ENCODE measurements around the gene MAP6.
A peak's percentile ranks its signal among the peaks of the same experiment; 100 is the strongest.
"Not testable (repeated sequence)": the region's sequence is repeated elsewhere in the genome, so short reads cannot be mapped to it uniquely, and the experiment has no call there.

Gene MAP6

GRCh38 chr11:75691804-75692203 lies 23.0 kb upstream of the MAP6 start:
- Histone ChIP-seq H3K4me1 (ENCODE audit: control insufficient read depth, insufficient read depth, low read length) (no peaks in the 10 kb centered on the region), H3K27ac (ENCODE audit: low read depth, low read length) (no peak overlapping the region), H3K9me3 (ENCODE audit: control insufficient read depth, insufficient read depth, low read depth, low read length) (no peaks in the 10 kb centered on the region), H3K27me3 (ENCODE audit: control insufficient read depth, insufficient read depth, low read length) (peaks cover 16% of the 10 kb centered on the region), H3K9ac (ENCODE audit: low read length) (no peak overlapping the region), H3K4me3 (ENCODE audit: low read depth, low read length) (no peak overlapping the region), H3K36me3 (ENCODE audit: control insufficient read depth, insufficient read depth, low read length) (no peaks in the 10 kb centered on the region)

GRCh38 chr11:75689863-75690609 lies 21.2 kb upstream of the MAP6 start:
- Histone ChIP-seq H3K27ac (ENCODE audit: low read depth, low read length) (no peak overlapping the region), H3K4me1 (ENCODE audit: control insufficient read depth, insufficient read depth, low read length) (no peaks in the 10 kb centered on the region), H3K27me3 (ENCODE audit: control insufficient read depth, insufficient read depth, low read length) (peaks cover 17% of the 10 kb centered on the region), H3K36me3 (ENCODE audit: control insufficient read depth, insufficient read depth, low read length) (no peaks in the 10 kb centered on the region), H3K9ac (ENCODE audit: low read length) (no peak overlapping the region), H3K9me3 (ENCODE audit: control insufficient read depth, insufficient read depth, low read depth, low read length) (no peaks in the 10 kb centered on the region; the same call in 1 of the 2 replicates), H3K4me3 (ENCODE audit: low read depth, low read length) (no peak overlapping the region)

GRCh38 chr11:75683856-75684255 lies 15.0 kb upstream of the MAP6 start:
- H3K27me3 ChIP-seq (ENCODE audit: control insufficient read depth, insufficient read depth, low read length) = peaks cover 26% of the 10 kb centered on the region
- not testable (repeated sequence) for H3K4me3 ChIP-seq (ENCODE audit: low read depth, low read length)

GRCh38 chr11:75679566-75679965 lies 10.7 kb upstream of the MAP6 start:
- H3K9ac ChIP-seq (ENCODE audit: low read length) = no peak overlapping the region
- H3K9me3 ChIP-seq (ENCODE audit: control insufficient read depth, insufficient read depth, low read depth, low read length) = no peaks in the 10 kb centered on the region
- peaks cover 33% of the 10 kb centered on the region for H3K27me3 ChIP-seq (ENCODE audit: control insufficient read depth, insufficient read depth, low read length)
- H3K4me1 ChIP-seq (ENCODE audit: control insufficient read depth, insufficient read depth, low read length) = no peaks in the 10 kb centered on the region
- H3K36me3 ChIP-seq (ENCODE audit: control insufficient read depth, insufficient read depth, low read length) = no peaks in the 10 kb centered on the region
- H3K4me3 ChIP-seq (ENCODE audit: low read depth, low read length) = no peak overlapping the region
- no peak overlapping the region for H3K27ac ChIP-seq (ENCODE audit: low read depth, low read length)

More at GRCh38 chr11:75683856-75684255, 15.0 kb upstream of the MAP6 start:
- H3K4me1 ChIP-seq (ENCODE audit: control insufficient read depth, insufficient read depth, low read length); H3K36me3 ChIP-seq (ENCODE audit: control insufficient read depth, insufficient read depth, low read length); H3K27ac ChIP-seq (ENCODE audit: low read depth, low read length); H3K9me3 ChIP-seq (ENCODE audit: control insufficient read depth, insufficient read depth, low read depth, low read length); H3K9ac ChIP-seq (ENCODE audit: low read length): not testable (repeated sequence)

- Histone ChIP-seq H3K9me3 (ENCODE audit: control insufficient read depth, insufficient read depth, low read depth, low read length) (peaks cover 4% of the 10 kb centered on the region; the same call in 1 of the 2 replicates), H3K27me3 (ENCODE audit: control insufficient read depth, insufficient read depth, low read length) (peaks cover 33% of the 10 kb centered on the region), H3K36me3 (ENCODE audit: control insufficient read depth, insufficient read depth, low read length) (no peaks in the 10 kb centered on the region), H3K4me3 (ENCODE audit: low read depth, low read length) (no peak overlapping the region), H3K4me1 (ENCODE audit: control insufficient read depth, insufficient read depth, low read length) (no peaks in the 10 kb centered on the region), H3K27ac (ENCODE audit: low read depth, low read length) (no peak overlapping the region), H3K9ac (ENCODE audit: low read length) (no peak overlapping the region)
Observed at GRCh38 chr11:75678620-75679259, 9.9 kb upstream of the MAP6 start.

GRCh38 chr11:75677909-75678308 lies 9.1 kb upstream of the MAP6 start:
- Histone ChIP-seq H3K4me1 (ENCODE audit: control insufficient read depth, insufficient read depth, low read length) (no peaks in the 10 kb centered on the region), H3K4me3 (ENCODE audit: low read depth, low read length) (no peak overlapping the region), H3K9me3 (ENCODE audit: control insufficient read depth, insufficient read depth, low read depth, low read length) (peaks cover 6% of the 10 kb centered on the region; the same call in 1 of the 2 replicates), H3K36me3 (ENCODE audit: control insufficient read depth, insufficient read depth, low read length) (no peaks in the 10 kb centered on the region), H3K9ac (ENCODE audit: low read length) (no peak overlapping the region), H3K27ac (ENCODE audit: low read depth, low read length) (no peak overlapping the region), H3K27me3 (ENCODE audit: control insufficient read depth, insufficient read depth, low read length) (peaks cover 35% of the 10 kb centered on the region)

- Histone ChIP-seq H3K9me3 (ENCODE audit: control insufficient read depth, insufficient read depth, low read depth, low read length) (peaks cover 6% of the 10 kb centered on the region; the same call in 1 of the 2 replicates), H3K27ac (ENCODE audit: low read depth, low read length) (no peak overlapping the region), H3K4me3 (ENCODE audit: low read depth, low read length) (no peak overlapping the region), H3K27me3 (ENCODE audit: control insufficient read depth, insufficient read depth, low read length) (peaks cover 42% of the 10 kb centered on the region), H3K4me1 (ENCODE audit: control insufficient read depth, insufficient read depth, low read length) (no peaks in the 10 kb centered on the region), H3K9ac (ENCODE audit: low read length) (no peak overlapping the region), H3K36me3 (ENCODE audit: control insufficient read depth, insufficient read depth, low read length) (no peaks in the 10 kb centered on the region)
Observed at GRCh38 chr11:75677275-75677674, 8.4 kb upstream of the MAP6 start.

GRCh38 chr11:75673977-75674582 lies 5.2 kb upstream of the MAP6 start:
- H3K4me3 ChIP-seq (ENCODE audit: low read depth, low read length) = no peak overlapping the region
- no peaks in the 10 kb centered on the region for H3K36me3 ChIP-seq (ENCODE audit: control insufficient read depth, insufficient read depth, low read length)
- peaks cover 67% of the 10 kb centered on the region for H3K27me3 ChIP-seq (ENCODE audit: control insufficient read depth, insufficient read depth, low read length)
- no peak overlapping the region for H3K27ac ChIP-seq (ENCODE audit: low read depth, low read length)
- H3K9me3 ChIP-seq (ENCODE audit: control insufficient read depth, insufficient read depth, low read depth, low read length) = peaks cover 6% of the 10 kb centered on the region; the same call in 1 of the 2 replicates
- H3K9ac ChIP-seq (ENCODE audit: low read length) = no peak overlapping the region
- no peaks in the 10 kb centered on the region for H3K4me1 ChIP-seq (ENCODE audit: control insufficient read depth, insufficient read depth, low read length)

- Histone ChIP-seq H3K27me3 (ENCODE audit: control insufficient read depth, insufficient read depth, low read length) (peaks cover 89% of the 10 kb centered on the region), H3K36me3 (ENCODE audit: control insufficient read depth, insufficient read depth, low read length) (no peaks in the 10 kb centered on the region), H3K9me3 (ENCODE audit: control insufficient read depth, insufficient read depth, low read depth, low read length) (no peaks in the 10 kb centered on the region), H3K4me3 (ENCODE audit: low read depth, low read length) (peak overlapping the region; percentile 62), H3K4me1 (ENCODE audit: control insufficient read depth, insufficient read depth, low read length) (peaks cover 22% of the 10 kb centered on the region; the same call in 1 of the 2 replicates), H3K9ac (ENCODE audit: low read length) (no peak overlapping the region), H3K27ac (ENCODE audit: low read depth, low read length) (no peak overlapping the region)
Observed at GRCh38 chr11:75667831-75668450, 897 bp downstream of the MAP6 start.

- H3K4me3 ChIP-seq (ENCODE audit: low read depth, low read length) = peak overlapping the region; percentile 62
- no peak overlapping the region for H3K27ac ChIP-seq (ENCODE audit: low read depth, low read length)
- no peaks in the 10 kb centered on the region for H3K36me3 ChIP-seq (ENCODE audit: control insufficient read depth, insufficient read depth, low read length)
- no peak overlapping the region for H3K9ac ChIP-seq (ENCODE audit: low read length)
- H3K27me3 ChIP-seq (ENCODE audit: control insufficient read depth, insufficient read depth, low read length) = peaks cover 83% of the 10 kb centered on the region
- H3K4me1 ChIP-seq (ENCODE audit: control insufficient read depth, insufficient read depth, low read length) = peaks cover 22% of the 10 kb centered on the region; the same call in 1 of the 2 replicates
- H3K9me3 ChIP-seq (ENCODE audit: control insufficient read depth, insufficient read depth, low read depth, low read length) = no peaks in the 10 kb centered on the region
Observed at GRCh38 chr11:75667255-75667830, 1.5 kb downstream of the MAP6 start.

Data from HUES6 (cell line).